T-helper 1 cell treated with Interleukin-12 subunit alpha and Interleukin-12 subunit beta and Interleukin-4 antibody, amounts not matched to agents 30 ng/mL and 1 ng/mL, for 36 hours (primary cell): Measurements from ENCODE around the gene SUGCT. TPM values are rescaled to one million over a fixed set of nuclear protein-coding genes. Genes with fewer than 3 reads are reported as not detected.

ENCODE experiments used
- intact Hi-C: fragments of 100-400 bp; cut with micrococcal nuclease; formaldehyde crosslinking; loops from one replicate; pipeline ENCODE4 v1.15.1; 2024
- total RNA-seq: library from RNA; stranded (reverse); gene quantifications from 2 replicates; pipeline ENCODE4 v1.2.3, GENCODE V29; 2022

Gene SUGCT
- total RNA-seq, 1 donor from 2014 or later = not detected

DNA sequence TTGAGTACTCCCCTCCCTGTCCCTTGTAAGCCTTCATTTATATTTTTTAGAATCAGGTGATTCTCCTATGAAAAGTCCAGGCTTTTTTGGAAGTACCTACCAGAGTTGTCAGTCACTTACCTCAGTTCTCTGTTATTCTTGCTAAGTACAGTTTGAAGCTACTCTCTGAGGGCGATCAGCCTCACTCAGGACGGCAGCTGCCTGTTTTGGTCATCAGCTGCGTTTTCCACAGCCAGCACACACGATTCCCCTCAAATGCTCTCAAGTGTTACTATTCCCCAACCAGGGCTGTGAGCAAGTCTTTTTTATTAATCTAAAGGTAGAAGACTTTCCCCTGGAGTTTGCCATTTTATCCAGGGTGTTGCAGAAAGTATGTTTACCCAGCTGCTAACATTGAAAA, 328.6 kb downstream of the SUGCT start:
- intact Hi-C loops = no loop called here

DNA sequence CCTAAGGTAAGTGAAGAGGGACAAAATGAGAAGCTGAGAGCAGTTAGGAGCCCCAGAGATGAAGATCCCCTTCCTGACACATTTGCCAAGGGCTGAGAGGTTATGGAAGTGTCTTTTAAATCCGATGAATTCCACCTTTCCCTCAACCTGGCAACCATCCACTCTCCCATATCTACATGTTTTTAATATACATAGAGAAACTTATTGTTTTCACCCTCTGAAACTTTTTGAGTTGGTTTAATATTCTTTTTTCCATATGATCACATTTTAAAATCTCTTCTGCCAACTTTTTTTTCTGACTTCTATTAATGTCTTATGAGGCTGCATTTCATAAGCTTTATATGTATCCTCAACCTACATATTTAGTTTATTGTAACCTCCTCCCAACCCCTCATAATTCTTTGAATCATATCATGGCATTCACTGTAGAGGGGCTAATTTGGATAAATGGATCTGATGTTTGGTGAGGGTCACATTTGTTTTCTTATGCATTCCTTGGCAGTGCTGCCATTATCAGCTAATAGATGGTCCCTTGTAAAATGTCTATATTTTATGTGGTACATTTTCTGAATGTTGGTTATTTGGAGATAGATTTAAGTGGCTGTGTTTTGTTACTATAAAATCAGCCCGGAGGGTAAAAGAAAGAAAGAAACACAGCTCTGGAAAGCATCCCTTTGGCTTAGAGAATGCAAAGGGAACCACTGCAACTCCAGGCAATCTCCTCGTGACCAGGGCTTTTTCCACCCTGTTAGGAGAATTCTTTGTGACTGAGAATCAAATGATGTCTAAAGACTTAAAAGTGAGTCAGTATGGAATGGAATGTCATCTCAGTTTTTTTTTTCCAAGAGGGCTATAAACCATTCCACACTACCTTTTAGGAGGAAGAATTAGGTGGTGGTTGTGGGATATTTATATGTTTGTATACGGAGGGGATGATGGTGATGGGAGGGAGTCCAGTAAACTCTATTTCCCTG, 334.4 kb downstream of the SUGCT start:
- intact Hi-C loops = no loop called here

DNA sequence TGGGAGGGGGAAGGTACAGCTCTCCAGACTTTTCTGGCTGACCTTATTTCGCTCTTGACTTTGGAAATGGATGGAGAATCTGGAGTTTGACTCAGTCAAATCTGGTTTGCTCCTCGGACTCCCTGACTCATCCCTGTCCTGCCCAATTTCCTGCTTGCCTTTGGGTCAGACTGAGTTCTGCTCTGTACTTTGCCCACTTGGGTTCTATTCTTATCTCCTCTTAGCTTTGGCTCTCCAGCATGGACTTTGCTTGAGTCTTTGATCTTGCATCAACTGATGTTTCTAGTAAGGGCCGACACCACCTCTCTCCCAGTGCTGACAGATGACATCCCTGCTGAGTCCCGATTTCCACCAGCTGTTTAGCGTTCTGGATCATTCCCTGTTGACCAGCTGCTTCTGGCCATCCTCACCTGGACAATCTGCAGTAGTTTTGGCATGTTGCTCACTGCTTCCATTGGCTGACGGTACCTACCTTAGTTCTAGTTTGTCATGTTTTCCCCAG, 335.3 kb downstream of the SUGCT start:
- intact Hi-C loops = no loop called here

DNA sequence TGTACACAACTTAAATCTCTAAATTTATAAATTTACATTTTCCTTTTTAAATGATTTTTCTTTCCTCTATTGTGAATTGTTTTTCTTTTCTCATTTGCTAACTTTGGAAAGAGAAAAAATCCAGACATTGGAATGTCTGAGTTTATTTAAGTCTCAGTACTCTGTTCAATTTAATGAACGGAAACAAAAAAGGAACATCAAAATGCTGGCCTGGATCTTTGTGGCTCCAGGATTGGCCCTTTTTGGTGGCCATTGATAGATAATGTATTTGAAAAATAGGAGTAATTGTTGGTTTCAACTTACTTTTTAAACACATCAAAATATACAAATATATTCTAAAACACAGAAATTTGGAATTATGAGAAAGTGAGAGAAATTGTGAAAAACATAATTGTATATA, 336.0 kb downstream of the SUGCT start:
- intact Hi-C loops = no loop called here

DNA sequence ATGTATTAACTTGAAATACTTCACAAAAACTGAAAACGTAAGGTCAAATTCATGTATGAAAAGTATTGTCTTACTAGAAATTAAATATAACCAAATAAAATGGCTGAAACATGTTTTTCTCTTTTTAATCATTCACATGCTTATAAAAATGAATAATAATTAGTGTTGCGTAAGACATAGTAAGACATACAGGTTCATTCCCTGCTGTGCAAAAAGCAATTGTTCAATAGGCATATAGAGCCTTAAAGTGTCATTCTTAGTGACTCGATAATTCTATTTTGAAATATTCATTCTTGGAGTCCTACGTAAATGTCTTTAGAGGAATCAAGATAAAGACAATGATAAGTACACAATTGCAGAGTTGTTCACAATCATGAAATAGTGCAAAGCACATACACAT, 337.1 kb downstream of the SUGCT start:
- intact Hi-C loops = no loop called here

DNA sequence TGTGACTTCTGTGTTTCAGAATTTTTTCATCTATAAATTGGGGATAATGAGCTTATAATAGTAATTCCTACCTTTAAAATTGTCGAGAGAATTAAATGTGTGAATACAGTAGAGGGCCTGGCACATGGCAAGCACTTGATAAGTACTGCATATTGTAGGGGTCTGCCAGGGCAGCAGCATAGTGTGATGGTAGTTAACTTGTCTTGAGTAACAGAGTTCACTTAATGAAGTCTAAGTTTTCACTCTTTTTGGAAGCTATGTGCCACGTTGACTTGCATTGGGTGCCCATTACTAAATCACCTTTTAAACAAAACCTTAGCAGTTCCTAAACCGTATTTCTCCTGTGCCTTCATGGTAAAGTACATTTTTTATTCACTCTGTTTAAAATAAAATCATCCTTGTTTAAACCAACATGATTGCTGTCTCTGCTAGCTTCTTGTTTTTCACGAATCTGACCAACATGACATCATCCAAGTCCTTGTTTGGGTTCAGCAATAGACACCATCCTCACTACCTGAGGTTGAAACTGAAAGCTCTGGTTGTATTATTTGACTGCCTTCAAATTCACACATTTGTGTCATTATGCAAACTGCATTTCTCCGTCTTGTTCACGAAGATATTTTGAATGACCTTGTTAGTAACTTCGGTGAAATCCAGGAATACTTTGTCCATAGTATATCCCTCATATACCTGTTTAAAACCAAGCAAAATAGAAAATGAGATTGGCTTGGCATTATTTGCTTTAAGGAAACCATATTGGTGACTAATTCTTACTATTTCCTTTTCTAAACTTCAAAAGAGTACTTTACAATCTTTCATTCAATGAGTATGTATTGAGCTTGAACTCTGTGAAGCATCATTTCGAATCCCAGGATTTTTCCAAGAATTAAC, 340.2 kb downstream of the SUGCT start:
- intact Hi-C loops = no loop called here

DNA sequence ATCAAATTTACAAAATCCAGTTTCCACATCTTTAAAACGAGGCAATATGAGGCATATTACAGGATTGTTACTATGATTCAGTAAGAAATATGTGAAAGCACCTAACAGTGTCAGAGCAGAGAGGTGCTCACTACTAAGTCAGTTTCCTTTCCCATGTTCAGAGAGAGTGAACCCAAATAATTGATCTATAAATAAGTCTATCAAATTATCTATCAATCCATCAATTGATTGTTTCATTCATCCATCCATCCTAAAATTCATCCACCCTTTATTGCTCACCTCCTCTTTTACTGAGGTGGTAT, 340.8 kb downstream of the SUGCT start:
- intact Hi-C loops = no loop called here

DNA sequence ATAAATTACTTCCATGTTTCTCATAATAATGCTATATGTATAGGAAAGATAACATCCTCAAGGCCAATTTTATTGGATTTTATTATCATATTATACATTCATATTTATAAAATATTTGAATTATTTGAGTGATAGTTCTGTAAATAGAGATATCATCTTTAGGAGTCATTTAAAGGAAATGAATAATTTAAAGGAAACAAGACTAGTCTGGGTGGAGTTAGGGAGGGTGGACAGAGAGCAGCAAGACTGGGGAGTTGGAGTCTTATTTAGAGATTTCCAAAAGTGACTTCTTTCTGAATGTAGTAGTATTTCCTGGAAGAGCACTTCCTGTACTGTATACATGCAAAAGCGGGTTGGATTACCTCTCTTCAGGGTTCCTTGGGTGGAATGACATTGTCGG, 342.3 kb downstream of the SUGCT start:
- intact Hi-C loops = no loop called here

DNA sequence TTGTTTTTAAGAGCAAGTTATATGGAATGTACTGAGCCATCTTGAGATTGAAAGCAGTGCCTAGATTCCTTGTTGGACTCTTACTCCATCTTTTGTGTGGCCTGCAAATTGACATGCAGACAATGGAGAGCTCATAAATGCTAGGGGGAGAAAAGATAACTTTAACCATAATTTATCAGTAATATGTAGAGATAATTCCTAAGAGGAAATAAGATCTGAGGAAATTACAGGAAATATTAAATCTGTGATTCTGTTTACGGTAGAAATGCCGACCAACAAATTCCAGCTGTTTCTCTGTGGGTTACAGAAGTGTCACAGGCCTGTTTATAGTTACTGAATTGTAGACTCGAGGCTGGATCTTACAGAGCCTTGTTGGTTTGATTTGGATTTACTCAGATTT, 348.0 kb downstream of the SUGCT start:
- intact Hi-C loops = no loop called here

DNA sequence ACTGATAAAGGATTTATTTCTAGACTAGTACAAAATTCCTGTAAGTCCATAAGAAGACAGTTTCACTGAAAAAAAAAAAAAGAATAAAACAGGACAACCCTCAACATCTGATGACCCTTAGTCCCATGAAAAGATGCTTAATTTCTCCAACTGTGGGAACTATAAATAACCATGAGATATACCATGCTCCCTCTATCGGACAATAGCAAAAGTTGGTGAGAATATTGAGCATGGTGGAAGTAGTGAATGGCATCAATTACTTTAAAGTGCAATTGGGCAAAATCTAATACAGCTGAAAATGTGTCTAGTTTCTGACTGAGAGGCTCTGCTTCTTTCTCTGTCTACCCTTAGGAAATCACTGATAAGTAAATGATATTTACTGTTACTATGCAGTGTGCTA, 348.8 kb downstream of the SUGCT start:
- intact Hi-C loops = no loop called here

DNA sequence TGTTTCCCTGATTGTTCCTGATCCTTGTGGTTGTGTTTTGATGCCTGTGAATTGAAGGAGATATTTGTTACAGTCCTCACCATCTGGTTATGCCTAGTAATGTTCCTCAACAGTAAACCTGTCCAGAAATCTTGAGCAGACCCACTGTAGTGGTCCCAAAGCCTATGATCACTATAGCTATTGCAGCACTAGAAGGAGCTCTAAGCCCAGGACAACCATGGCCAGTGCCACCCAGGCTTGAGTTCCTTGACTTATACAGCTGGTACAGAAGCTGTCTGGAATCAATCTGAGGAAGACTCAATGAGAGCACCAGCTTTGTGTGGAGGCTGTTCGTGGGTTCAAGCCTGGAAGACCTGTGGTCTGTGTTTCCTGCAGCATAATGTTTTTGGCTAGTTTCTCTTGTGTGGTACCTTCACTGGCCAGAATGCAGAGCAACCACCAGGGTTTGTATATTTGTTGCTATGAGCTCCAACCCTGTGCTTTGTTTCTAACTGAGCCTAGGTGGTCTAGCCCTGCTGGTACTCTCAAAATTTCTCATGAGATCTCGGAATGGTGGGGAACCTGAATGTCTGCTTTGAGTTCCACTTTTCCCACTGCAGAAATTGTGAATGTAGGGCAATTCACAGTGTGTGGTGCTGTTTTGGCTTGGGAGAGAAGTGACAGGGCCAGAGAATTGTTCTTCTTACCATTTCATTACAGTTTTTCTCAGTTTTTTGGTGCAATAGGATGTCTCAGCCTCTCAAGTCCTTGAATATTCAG, 355.2 kb downstream of the SUGCT start:
- intact Hi-C loops = no loop called here

DNA sequence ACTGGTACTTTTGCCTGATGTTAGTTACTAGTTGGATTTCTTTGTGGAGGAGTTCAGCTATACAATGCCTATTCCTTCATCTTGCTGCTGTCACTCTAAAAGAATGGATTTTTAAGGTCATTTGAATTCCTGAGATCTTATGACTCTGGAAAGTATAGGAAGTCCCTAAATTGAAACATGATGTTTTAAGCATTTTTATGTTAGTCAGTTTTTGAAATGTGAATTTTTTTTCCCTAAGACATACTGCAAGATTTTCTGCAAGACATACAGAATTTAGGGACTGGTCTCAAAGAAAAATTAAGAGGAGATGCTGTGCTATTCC, 355.8 kb downstream of the SUGCT start:
- intact Hi-C loops = no loop called here

DNA sequence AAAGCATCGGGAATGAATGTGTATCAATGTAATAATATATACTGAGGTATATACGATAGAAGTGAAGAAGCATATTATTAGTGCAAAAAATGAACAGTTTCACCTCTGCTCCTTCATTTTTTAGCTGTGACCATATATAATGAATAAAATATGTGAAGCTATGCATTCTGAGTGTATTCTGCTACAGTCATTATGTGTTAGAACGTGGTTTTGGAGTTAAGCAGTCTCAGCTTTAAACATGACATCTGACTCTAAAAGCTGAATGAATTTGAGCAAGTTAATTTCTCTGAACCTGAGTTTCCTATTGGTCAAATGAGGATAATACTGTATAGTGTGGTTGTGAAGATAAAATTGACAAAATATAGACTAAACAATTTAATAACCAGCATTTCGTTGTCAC, 358.1 kb downstream of the SUGCT start:
- intact Hi-C loops = no loop called here

DNA sequence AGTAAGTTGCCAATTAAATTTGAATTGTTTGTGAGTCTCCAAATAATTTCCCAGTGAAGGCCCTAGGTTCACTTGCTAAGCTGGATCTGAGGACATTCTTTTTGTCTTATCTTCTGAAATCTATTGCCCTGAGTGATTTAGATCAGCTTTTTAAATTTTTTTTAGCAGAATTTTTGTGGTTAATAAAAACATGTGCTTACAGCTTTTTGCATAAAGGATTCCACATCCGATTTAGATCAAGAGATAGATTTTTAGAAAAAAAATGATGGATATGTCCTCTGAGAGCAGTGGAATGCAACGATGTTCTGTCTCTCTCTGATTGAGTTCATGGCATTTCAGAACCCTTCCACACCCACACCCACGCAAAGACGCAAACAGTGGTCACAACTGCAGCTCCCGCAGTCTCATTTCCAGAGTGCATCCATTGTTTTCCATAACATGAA, 358.8 kb downstream of the SUGCT start:
- intact Hi-C loops = no loop called here

DNA sequence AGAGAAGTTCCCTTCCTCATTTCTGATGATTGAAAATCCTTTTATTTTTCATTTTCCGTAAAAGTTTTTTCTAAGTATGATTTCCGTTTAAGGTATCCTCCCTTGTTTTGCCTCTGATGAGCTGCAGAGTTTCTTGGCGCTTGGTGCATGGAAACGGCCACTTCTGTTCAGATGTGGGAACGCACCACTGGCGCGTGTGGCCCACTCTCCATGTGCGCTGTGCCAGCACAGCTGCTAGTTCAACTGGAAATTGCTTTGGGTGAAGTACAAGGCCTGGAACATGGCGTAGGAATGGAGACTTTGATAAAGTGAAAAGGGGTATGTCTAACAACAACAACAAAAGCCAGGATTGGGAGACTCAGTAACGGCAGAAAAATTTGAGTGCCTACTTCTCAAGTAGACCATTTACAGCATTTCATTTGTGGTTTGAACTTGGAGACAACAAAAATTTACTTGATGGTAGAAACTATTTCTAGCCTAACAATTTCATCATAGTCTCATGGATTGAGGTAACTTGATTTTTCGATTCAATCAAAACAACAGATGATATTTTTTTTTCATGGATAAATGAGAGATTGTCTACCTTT, 364.2 kb downstream of the SUGCT start:
- intact Hi-C loops = no loop called here

DNA sequence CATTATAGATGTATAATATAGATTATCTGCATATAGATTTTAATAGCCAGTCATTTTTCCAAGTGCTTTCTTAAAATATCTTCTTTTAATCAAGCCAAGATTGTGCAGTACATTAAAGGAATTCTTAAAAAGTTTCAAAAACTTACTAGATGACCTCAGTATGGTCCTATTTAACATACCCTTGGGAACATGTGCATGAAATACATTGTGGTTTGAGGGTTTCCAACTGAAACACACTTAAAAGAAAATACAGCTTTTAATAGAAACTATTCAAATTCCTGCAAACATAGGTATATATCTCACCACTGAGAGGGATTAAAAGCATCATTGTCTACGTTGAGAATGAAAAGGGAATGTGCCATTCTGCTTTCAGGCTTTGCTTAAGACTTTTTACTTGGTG, 364.9 kb downstream of the SUGCT start:
- intact Hi-C loops = no loop called here

DNA sequence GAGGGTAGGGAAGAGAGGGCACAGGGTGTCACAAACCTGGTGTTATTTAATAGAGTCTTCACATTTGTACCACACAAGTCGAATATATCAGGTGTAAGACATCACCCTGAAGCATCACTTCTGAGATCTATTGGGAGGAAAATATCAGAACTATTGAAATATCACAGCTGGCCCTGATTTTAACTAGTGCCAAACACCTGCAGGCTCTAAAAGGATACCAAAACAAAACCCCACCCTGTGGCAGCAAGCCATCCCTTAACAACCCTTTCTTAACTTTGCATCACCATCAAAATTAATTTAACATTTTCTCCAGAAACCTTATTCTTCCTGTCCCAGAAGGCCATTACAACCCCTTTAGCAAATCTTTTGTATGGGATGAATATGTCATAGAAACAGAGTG, 365.4 kb downstream of the SUGCT start:
- intact Hi-C loops = no loop called here

DNA sequence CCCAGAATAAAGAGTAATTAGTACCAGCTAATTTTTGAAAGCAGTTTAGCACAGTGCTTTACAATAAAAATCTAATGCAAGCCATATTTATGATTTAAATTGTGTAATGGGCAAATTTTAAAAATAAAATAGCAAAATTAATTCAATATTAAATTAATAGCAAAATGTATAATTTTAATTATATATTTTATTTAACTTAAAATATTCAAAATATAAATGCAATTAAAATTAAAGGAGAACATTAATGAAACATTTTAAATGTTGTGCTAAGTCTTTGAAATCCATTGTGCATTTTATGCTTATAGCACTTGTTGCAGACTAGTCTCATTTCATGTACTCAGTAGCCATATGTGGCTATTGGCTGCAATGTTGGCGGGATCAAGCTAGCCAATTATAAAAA, 367.6 kb downstream of the SUGCT start:
- intact Hi-C loops = no loop called here

DNA sequence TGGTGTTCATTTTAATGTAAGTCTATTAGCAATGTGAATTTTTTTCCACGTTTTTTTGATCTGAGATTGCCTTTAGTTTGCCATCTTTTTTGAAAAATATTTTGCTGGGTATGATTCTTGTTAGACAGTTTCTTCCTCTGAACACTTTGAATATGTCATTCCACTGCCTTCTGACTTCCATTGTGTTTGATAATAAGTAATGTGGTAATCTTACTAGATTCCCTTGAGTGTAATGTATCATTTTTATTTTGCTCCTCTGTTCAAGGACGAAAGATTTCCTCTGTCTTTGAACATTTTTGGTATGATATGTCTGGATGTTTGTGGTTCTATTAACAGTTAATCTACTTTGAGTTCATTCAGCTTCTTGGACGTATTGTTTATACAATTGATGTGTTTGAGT, 371.4 kb downstream of the SUGCT start:
- intact Hi-C loops = no loop called here

DNA sequence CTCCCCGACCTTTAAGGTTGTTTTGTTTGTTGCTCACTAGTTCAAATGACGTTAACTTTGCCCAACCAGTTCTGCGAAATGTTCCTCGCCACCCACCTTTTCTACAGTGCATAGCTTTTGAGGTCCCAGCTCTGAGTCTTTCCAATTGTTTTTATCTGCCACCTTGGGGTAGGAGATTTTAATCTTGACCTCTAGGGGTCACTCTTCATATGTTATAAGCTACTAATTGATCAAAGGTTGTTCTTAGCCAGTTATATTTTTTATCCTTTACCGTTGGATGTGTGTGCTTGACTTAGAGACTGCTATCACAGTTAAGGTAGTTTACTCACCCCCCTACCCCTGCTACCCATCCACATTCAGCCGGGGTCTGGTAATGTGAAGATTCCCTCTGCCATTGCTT, 372.4 kb downstream of the SUGCT start:
- intact Hi-C loops = no loop called here

DNA sequence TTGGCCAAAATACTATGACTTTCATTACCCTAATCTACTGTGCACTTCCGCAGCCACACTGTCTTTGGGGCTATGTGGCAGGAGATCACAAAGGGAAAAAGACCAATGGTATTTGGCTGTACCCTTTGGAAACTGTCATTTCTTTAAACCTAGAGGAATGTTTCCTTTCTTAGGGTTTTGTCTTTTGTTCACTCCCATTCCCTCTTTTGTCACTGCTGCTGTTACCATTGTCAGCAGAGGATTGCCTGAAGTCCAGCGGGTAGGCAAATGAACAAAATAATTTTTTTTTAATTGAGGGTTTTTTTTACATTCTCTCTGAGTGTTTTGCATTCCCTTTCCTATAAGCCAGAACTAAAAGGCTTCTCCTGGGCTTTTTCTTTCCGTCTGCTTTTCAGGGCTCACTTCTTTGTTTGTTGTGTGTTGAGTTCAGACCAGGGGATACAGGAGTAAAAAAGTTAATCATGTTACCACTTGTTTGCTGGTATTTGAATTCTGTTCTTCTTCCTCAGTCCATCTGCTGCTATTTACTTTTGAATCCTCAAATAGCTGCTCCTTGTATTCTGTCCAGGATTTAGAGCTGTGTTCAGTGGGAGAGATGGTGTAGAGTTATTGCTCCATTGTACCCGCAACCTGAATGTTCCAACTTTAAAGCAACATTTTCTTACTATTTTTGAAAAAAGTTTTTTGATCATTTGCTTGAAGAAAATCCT, 374.6 kb downstream of the SUGCT start:
- intact Hi-C loops = no loop called here
